Measurements from ENCODE around the gene SLAMF6. TPM values are rescaled to one million over a fixed set of nuclear protein-coding genes. Genes with fewer than 3 reads are reported as not detected.

SLAMF6 gene
- total and polyA plus RNA-seq, 3 donors from 2014 or later: 0.68 to 2.3 (median 1.6) TPM

GRCh38 chr1:160542303-160542945, 19.4 kb upstream of the SLAMF6 start:
- DNase-seq: no peak
- H3K4me3 ChIP-seq: no peak overlapping the region
- no peaks in the 10 kb centered on the region for H3K9me3 ChIP-seq
- 0 to 1% methylated on average over 2 of the region's 2 CpGs for WGBS, 2 donors
- intact Hi-C loops (cut with DNase I; ENCODE audit: low total_unique reads): no loop called here
- H3K27me3 ChIP-seq: no peaks in the 10 kb centered on the region
- no peak overlapping the region for H3K27ac ChIP-seq
- no peaks in the 10 kb centered on the region for H3K4me1 ChIP-seq
- TF ChIP-seq POLR2A (IDR thresholded peaks at IDR 0.05): no peak
- no peak for TF ChIP-seq CTCF (IDR thresholded peaks at IDR 0.05)
- H3K36me3 ChIP-seq (ENCODE audit: low read depth, missing control alignments): no peaks in the 10 kb centered on the region

GRCh38 chr1:160541622-160542302, 18.7 kb upstream of the SLAMF6 start:
- no peak for TF ChIP-seq CTCF (IDR thresholded peaks at IDR 0.05)
- no peak for TF ChIP-seq POLR2A (IDR thresholded peaks at IDR 0.05)
- no peaks in the 10 kb centered on the region for H3K36me3 ChIP-seq (ENCODE audit: low read depth, missing control alignments)
- no peak for DNase-seq

GRCh38 chr1:160540859-160541233, 17.8 kb upstream of the SLAMF6 start:
- DNase-seq: no peak
- intact Hi-C loops (cut with DNase I; ENCODE audit: low total_unique reads): no loop called here
- TF ChIP-seq CTCF (IDR thresholded peaks at IDR 0.05) (no peak), POLR2A (IDR thresholded peaks at IDR 0.05) (no peak)
- Histone ChIP-seq H3K4me1 (no peaks in the 10 kb centered on the region), H3K27me3 (no peaks in the 10 kb centered on the region), H3K36me3 (ENCODE audit: low read depth, missing control alignments) (no peaks in the 10 kb centered on the region), H3K9me3 (no peaks in the 10 kb centered on the region), H3K4me3 (no peak overlapping the region), H3K27ac (peak overlapping the region in 1 of 2 donors; percentile 53)

More at GRCh38 chr1:160541622-160542302, 18.7 kb upstream of the SLAMF6 start:
- intact Hi-C loops (cut with DNase I; ENCODE audit: low total_unique reads): no loop called here
- Histone ChIP-seq H3K27ac (no peak overlapping the region), H3K9me3 (no peaks in the 10 kb centered on the region), H3K4me1 (no peaks in the 10 kb centered on the region), H3K4me3 (no peak overlapping the region), H3K27me3 (no peaks in the 10 kb centered on the region)
- 62 to 64% methylated on average over 1 of the region's 1 CpG for WGBS, 2 donors

GRCh38 chr1:160539990-160540858, 17.2 kb upstream of the SLAMF6 start:
- peak overlapping the region in 1 of 2 donors; percentile 53 for H3K27ac ChIP-seq
- no peak for DNase-seq
- H3K36me3 ChIP-seq (ENCODE audit: low read depth, missing control alignments): no peaks in the 10 kb centered on the region
- H3K27me3 ChIP-seq: no peaks in the 10 kb centered on the region
- no peak overlapping the region for H3K4me3 ChIP-seq
- intact Hi-C loops (cut with DNase I; ENCODE audit: low total_unique reads): no loop called here
- H3K4me1 ChIP-seq: no peaks in the 10 kb centered on the region
- H3K9me3 ChIP-seq: no peaks in the 10 kb centered on the region
- WGBS, 2 donors: 33 to 43% methylated on average over 7 to 8 of the region's 8 CpGs
- no peak for TF ChIP-seq POLR2A (IDR thresholded peaks at IDR 0.05)
- TF ChIP-seq CTCF (IDR thresholded peaks at IDR 0.05): no peak

Data from testis (tissue), 3 donors.